Stimulated activated CD8-positive, alpha-beta memory T cell treated with anti-CD3 and anti-CD28 coated beads, Interleukin-4, amount 100 ng/mL, for 48 hours (primary cell): ENCODE results near the gene RYR1.
"Not testable (repeated sequence)": the region's sequence is repeated elsewhere in the genome, so short reads cannot be mapped to it uniquely, and the experiment has no call there.

Source experiments
- DNase-seq: peaks from one replicate; pipeline ENCODE4 v3.0.0-alpha.2; 2020

The RYR1 gene

DNA sequence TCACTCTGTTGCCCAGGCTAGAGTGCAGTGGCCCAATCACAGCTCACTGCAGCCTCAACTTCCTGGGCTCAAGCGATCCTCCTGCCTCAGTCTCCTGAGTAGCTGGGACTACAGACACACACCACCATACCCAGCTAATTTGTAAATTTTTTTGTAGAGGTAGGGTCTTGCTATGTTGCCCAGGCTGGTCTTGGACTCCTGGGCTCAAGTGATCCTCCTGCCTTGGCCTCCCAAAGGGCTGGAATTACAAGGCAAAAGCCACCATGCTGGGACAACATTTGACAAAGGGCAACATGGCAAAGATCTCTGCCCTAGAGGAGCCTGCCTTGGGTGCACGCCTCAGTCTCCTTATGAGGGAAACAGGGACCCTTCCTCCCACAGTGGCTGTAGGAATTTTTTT lies 61.9 kb downstream of the RYR1 start:
- not testable (repeated sequence) for DNase-seq

DNA sequence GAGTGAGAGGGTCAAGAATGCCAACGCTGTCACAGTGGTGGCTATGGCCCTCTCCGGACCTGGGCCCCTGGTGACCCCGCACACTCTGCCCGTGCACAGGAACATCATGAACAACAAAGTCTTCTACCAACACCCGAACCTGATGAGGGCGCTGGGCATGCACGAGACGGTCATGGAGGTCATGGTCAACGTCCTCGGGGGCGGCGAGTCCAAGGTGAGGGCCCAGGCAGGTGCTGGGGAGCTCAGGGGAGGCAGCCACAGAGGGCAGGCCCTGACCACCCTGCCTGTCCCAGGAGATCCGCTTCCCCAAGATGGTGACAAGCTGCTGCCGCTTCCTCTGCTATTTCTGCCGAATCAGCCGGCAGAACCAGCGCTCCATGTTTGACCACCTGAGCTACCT lies 62.6 kb downstream of the RYR1 start:
- no peak for DNase-seq

- no peak for DNase-seq
Observed at GRCh38 chr19:38496603-38497487, 63.4 kb downstream of the RYR1 start.

DNA sequence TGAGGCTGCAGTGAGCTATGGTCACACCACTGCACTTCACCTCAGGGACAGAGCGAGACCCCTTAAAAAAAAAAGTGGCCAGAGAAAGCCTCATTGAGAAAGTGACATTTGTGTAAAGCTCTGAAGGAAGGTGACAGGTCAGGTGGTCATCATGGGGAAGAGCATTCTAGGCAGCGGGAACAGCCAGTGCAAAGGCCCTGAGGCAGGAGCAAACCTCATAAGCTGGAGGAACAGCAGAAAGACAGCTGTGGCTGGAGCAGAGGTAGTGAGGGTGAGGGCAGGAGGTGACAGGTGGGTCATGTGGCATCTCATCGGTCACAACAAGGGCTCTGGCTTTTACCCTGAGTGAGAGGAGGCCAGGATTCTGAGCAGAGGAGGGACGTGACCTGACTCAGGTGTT lies 64.4 kb downstream of the RYR1 start:
- no peak for DNase-seq

GRCh38 chr19:38499532-38499931 lies 66.0 kb downstream of the RYR1 start:
- DNase-seq: no peak

DNA sequence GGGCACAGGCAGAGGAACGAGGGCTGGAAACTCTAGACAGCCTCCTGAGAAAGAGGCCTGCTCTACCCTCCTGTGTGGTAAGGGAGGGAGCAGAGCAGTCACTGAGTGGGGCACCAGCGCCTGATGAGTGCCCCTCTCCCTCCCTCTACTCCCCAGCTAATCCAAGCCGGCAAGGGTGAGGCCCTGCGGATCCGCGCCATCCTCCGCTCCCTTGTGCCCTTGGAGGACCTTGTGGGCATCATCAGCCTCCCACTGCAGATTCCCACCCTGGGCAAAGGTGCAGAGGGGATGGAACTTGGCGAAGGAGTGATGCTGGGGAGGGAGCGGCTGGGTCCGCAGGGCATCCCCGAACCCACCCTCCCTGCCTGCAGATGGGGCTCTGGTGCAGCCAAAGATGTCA lies 67.0 kb downstream of the RYR1 start:
- no peak for DNase-seq

DNA sequence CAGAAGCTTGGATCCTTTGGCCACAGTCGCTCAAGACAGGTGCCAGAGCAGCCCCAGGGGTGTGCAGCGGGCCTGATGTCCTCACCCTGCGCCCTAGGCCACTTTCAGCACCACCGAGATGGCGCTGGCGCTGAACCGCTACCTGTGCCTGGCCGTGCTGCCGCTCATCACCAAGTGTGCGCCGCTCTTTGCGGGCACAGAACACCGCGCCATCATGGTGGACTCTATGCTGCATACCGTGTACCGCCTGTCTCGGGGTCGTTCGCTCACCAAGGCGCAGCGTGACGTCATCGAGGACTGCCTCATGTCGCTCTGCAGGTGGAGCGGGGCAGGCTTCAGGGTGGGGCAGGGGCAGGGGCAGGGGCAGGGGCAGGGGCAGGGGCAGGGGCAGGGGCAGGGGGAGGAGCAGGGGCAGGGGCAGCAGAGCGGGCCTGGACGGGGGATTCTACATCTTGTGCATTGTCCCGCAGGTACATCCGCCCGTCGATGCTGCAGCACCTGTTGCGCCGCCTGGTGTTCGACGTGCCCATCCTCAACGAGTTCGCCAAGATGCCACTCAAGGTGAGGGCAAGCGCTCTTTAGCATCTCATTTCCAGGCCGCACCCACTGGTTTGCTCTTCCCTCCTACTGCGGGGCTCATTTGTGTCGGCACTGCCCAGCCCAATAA lies 69.1 kb downstream of the RYR1 start:
- DNase-seq: no peak

- no peak for DNase-seq
Observed at GRCh38 chr19:38503077-38503410, 69.6 kb downstream of the RYR1 start.

DNA sequence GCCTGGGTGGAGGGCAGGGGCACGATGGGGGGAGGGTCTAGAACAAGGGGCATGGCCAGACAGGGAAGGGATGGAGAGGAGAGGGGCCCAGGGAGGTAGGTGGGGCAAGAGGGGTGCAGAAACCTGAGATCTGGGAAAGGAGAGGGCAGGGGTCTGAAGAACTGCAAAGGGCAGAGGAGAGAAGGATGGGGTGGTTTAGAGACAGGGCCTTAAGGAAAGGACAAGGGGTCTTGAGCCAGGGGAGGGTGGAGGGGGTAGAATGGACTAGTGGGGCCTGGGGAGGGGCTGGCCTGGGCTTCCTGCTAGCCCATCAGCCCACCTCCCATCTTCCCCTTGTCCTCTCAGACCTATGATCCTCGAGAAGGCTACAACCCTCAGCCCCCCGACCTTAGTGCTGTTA lies 72.5 kb downstream of the RYR1 start:
- DNase-seq: no peak

DNA sequence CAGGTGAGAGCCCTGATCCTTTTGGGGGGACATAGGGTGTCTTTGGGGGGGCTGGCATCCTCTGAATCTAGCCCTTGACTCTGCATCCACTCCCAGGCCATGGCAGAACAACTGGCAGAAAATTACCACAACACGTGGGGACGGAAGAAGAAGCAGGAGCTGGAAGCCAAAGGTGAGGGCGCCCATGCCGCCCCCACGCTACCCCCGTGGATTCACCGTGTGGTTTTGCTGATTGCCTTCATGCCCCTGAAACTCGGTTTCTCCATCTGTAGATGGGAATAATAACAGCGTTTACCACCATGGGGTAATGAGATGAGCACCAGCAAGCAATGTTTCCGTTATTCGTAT lies 72.9 kb downstream of the RYR1 start:
- DNase-seq: no peak

GRCh38 chr19:38506723-38507550 lies 73.4 kb downstream of the RYR1 start:
- DNase-seq: peak; percentile 99

DNA sequence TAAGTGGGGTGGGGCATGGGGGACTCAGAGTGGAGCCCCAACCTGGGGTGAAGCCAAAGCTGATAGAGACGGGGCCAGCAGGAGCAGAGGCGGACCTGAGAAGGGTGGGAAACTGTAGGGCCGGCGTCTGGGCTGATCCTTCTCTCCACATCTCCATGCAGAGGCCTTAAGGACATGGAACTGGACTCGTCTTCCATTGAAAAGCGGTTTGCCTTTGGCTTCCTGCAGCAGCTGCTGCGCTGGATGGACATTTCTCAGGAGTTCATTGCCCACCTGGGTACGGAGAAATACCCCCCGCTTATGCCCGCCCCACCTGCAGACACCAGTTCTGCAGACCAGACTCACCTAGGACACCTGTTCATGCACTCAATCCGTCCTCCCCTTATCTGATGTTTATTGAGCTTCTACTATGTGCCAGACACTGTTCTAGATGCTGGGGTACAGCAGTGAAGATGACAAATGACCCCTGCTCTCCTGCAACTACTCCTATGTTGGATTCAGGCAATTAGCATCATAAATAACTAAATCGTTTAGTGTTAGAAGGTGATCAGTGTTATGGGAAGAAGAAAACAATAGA lies 74.1 kb downstream of the RYR1 start:
- DNase-seq: no peak

- no peak for DNase-seq
Observed at GRCh38 chr19:38508507-38508906, 75.0 kb downstream of the RYR1 start.

DNA sequence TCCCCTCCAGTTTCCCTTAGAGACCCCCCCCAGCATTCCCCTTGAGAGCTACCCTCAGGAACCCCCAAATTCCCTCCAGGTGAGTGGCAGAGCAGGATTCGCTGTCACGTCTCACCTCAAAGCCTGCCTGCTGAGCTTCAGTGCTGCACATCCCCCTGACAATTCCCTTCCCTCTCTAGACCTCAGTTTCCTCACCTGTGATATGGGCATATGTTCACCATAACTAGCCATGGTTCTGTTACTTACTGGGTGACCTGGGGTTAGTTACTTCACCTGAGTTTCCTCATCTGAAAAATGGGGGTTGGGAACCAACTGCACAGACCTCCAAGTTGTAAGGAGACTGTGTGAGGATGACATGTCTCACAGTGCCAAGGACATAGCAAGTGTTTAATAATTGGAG lies 75.5 kb downstream of the RYR1 start:
- DNase-seq: no peak

DNA sequence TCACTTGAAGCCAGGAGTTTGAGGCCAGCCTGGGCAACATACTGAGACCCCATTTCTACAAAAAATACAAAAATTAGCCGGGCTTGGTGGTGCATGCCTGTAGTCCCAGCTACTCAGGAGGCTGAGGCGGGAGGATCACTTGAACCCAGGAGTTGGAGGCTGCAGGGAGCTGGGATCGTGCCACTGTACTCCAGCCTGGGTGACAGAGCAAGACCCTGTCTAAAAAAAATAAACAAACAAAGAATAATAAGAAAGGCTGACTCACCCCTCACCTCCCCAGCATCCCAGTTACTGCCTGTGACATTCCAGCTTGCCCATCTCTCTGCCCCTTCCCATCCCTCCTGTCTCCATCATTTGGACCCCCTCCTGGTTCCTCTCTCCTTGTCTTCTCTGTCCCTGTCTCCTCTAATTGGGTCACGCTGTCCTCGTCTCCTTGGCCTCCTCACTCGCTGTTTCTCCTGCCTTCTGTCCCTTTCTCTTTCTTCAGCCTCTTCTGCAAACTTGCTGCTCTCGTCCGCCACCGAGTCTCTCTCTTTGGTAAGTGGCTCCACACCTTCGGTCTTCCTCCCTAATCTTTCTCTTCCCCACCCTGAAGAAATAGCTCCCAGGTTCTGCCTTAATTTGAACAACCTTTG lies 77.7 kb downstream of the RYR1 start:
- DNase-seq: no peak

DNA sequence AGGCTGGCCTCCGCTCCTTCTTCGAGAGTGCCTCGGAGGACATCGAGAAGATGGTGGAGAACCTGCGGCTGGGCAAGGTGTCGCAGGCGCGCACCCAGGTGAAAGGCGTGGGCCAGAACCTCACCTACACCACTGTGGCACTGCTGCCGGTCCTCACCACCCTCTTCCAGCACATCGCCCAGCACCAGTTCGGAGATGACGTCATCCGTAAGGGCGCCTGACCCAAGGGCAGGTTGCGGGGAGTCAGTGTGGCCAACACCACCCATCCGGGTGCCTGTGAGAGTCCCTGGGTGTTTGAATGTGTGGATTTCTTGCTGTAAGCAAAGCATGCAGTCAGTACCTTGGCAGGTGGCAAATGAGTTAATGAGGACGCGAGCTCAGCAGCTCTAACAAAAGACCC lies 78.8 kb downstream of the RYR1 start:
- DNase-seq: no peak

GRCh38 chr19:38513156-38513555 lies 79.7 kb downstream of the RYR1 start:
- DNase-seq: not testable (repeated sequence)

GRCh38 chr19:38513762-38514167 lies 80.3 kb downstream of the RYR1 start:
- no peak for DNase-seq

- DNase-seq: peak; percentile 85
Observed at GRCh38 chr19:38514812-38515633, 81.5 kb downstream of the RYR1 start.

- no peak for DNase-seq
Observed at GRCh38 chr19:38515896-38516295, 82.4 kb downstream of the RYR1 start.

DNA sequence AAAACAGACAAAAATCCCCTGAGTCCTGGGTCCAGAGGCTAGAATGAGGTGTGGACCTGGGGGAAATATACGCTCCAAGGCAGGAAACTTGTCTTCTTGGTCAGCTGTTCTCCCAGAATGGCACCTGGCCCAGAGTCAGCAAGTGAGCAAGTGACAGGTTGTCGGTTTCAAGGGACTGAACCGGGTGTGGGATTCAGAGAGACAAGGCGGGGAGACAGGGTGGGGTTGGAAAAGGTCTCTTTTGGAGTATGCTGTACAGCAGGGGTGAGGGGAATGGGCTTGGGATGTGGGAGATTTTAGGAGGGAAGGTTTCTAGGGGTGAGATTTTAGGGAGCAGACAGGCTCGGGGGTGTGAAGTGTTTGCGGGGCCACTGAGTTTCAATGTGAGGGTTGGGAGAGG lies 83.3 kb downstream of the RYR1 start:
- no peak for DNase-seq

- no peak for DNase-seq
Observed at GRCh38 chr19:38517321-38517720, 83.8 kb downstream of the RYR1 start.
